Uterus (tissue), 2 donors: ENCODE measurements around the gene GPR108.

Experiments used
- POLR2A ChIP-seq, 2 donors: fragments of 450-650 bp; IDR thresholded peaks; one replicate each; pipeline ENCODE4 v1.6.1; 2016; ENCODE audit warnings: antibody characterized with exemption in 2 of 2, mild to moderate bottlenecking in 1 of 2, moderate library complexity in 1 of 2
- TF ChIP-seq, protein P1 (sequence below), 4 experiments: fragments of 200-600 bp in 2 of 4; fragments of 450-650 bp in 2 of 4; sonication (generic) in 2 of 4; IDR thresholded peaks; one replicate each; pipeline ENCODE4 v1.5.1; 2016 to 2019; ENCODE audit warnings: antibody characterized with exemption in 4 of 4, mild to moderate bottlenecking in 2 of 4, moderate library complexity in 1 of 4

DNA sequence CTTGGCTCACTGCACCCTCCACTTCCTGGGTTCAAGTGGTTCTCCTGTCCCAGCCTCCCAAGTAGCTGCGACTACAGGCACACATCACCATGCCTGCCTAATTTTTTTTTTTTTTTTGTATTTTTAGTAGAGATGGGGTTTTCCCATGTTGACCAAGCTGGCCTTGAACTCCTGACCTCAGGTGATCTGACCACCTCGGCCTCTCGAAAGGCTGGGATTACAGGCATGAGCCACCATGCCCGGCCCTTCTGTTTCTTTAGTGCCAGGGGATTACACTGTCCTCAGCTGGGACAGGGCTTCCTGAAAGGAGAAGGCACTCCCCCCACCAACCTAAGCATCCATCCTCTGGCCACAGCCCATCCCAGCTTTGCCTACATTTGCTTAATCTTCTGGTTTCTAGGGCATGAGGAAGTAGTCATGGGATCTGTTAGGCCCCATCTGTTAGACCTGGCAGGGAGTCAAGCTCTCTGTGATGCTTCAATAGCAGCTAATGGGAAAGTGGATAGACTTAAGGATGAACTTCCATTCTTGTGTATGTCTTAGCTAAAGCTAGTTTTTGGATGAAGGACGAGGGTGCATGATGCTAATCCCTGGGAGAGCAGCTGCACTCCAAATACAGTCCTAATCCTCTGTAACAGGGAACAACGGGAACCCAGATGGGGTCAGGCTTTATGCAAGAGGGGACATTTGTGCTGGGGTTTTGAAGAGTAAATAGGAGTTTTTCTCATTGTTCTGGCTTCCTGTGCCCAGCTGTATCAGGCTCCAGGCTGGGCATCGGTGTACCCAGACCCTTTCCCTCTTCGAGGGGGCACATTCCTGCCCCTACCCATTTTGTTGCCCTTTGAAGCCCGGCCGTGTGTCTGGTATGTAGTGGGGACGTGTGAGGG is 37.7 kb upstream of the GPR108 start:
- TF ChIP-seq, protein P1, sequence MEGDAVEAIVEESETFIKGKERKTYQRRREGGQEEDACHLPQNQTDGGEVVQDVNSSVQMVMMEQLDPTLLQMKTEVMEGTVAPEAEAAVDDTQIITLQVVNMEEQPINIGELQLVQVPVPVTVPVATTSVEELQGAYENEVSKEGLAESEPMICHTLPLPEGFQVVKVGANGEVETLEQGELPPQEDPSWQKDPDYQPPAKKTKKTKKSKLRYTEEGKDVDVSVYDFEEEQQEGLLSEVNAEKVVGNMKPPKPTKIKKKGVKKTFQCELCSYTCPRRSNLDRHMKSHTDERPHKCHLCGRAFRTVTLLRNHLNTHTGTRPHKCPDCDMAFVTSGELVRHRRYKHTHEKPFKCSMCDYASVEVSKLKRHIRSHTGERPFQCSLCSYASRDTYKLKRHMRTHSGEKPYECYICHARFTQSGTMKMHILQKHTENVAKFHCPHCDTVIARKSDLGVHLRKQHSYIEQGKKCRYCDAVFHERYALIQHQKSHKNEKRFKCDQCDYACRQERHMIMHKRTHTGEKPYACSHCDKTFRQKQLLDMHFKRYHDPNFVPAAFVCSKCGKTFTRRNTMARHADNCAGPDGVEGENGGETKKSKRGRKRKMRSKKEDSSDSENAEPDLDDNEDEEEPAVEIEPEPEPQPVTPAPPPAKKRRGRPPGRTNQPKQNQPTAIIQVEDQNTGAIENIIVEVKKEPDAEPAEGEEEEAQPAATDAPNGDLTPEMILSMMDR (IDR thresholded peaks at IDR 0.05): no peak
- no peak for TF ChIP-seq POLR2A (IDR thresholded peaks at IDR 0.05)
